Stimulated activated CD4-positive, alpha-beta T cell treated with anti-CD3 and anti-CD28 coated beads, Interleukin-1b, Interleukin-23, amount 100 ng/mL, for 4 hours (primary cell): ENCODE measurements around the gene BMAL1.
A peak's percentile ranks its signal among the peaks of the same experiment; 100 is the strongest.

Experiments used
- DNase-seq, 2 donors: peaks; one replicate each; pipeline ENCODE4 v3.0.0-alpha.2; 2020; ENCODE audit warnings: low read depth in 2 of 2

Gene BMAL1

DNA sequence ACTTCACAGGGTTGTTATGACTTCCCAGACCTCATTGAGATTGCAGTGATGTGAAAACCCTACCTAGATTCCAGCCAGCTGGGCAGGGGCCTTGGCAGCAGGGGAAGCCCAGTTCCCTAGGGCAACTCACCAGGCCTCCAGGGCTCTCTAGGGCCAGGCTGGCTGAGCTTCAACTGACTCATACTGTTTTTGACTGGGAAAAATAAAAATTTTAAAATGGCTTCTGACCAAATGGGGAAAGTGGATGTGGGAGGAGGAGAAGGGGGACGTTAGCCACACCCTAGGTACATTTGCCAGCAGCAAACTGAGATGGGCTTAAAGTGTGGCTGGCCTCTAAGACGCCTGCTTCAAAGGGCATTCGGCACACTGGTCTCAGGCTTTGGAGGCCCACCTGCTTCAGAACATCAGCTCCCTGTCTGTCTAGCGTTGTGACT lies 39.0 kb downstream of the BMAL1 start:
- DNase-seq, result no peak

DNA sequence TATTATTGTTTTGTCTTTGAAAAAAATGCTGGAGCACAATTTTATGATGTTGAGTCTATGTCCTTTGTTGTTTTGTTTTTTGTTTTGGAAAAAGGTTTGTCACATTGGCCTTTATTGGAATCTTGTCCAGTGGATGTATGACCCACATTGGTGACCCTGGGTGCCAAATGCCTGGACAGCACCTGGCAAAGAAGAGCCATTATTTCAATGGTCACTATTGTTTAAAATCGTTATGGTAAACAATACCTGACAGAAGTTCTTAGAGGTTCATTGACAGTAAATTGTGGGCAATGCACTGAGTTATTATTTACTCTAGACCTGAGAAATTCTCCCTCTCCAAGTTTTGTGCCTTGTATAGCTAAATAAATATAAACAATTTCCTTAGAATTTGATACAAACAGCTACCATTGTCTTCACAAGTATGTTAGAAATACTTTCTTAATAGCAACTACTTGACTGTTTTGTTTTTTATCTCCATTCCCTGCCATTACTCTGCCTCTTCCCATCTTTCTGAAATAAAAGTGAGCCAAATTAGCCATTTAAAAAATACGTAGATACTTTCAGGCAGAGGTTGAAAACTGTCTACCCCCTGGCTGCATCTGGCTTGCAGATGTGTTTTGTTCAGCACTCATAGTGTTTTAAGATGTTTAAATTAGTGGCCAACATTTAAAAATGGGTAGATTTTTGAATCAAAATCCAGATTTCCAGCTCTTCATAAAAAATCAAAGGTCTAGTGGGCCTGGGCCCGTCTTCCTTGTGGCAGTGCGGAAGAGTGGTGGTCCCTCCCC lies 39.9 kb downstream of the BMAL1 start:
- no peak for DNase-seq

DNA sequence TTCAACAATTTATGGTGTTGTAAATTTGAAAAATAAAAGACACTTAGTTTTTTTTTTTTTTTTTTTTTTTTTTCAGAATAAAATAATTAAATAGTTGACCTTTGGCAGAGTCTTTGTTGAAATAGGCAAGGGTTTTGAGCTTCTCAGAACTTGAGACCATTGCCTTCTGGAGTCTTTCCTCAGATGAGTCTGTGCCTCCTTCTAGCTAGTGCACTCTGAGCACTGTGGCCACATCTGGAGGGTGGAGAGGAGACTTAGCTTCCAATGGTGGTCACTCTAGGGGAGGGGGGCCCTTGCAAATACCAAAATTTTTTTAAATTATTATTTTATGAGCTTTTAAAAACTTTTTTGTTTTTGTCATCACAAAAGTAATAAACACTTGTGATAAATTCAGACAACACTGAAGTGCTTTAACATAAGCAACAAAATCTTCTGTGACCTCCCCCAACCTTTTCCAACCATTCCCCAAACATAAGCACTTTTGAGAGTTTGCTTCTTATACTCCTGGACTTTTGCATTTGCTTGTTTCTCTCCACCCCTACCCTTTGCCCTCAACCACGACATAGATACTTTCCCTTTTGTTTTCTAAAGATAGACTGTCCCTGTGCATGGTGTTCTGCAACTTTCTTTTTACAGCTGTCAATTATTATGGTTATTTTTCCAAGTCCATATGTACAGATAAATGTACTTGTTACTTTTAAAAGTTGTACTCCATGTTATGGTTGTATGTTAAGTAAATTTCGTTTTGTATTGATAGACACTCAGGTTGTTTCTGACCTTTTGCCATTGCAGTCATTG lies 41.1 kb downstream of the BMAL1 start:
- DNase-seq, result no peak

DNA sequence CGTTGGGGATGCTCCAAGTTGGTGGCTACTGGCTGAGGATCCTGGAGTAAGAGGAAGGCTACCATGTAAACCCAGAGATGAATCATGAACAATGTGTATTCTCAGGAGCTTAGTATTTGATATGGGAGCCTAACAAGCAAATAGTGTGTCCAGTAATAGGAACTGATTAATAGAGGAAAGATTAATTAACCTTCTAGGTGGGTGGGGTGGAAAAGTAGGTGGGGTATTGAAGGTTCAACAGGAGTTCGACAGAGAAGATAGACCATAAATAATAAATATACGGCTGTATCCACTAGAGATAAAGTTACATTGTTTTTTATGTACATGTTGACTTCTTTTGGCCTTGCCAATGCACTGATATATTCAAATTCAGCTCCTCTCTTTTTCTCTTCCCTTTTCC lies 43.1 kb downstream of the BMAL1 start:
- DNase-seq, result no peak

DNA sequence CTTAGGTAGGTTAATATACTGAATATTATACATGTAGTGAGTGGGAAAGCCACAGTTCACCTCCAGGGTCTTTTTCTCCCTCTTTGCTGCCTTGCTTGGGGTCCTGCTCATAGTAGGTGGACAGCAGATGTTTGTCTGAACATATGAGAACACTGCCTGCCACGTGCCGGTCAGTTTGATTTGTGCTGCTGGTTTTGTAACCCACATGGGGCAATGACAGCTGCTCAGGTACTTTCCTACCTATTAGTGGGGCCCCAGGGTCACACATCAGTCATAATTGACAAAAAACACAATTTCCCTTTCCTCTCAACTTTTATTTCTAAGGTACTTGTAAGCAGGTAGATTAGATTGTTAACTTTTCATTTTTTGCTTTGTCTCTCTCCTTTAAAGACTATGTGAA lies 43.8 kb downstream of the BMAL1 start:
- DNase-seq, result no peak

DNA sequence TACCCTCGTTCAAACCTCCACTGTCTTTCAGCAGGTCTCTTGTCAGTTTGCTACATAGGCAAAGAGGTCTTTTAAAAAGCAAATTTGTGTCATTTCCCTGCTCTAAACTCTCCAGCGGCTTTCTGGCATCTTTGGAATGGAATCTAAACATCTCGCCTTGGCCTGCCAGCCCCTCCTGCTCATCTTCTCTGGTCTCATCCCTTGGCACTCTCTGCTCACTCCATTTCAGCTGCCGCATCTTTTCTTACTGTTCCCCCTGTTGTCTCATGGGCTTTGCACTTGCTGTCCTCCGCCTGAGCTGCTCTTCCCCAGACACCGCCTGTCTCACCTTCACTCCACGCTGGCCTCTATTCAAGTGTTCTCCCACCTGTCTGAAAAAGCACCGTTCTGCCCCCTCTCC lies 46.6 kb downstream of the BMAL1 start:
- DNase-seq, result no peak

DNA sequence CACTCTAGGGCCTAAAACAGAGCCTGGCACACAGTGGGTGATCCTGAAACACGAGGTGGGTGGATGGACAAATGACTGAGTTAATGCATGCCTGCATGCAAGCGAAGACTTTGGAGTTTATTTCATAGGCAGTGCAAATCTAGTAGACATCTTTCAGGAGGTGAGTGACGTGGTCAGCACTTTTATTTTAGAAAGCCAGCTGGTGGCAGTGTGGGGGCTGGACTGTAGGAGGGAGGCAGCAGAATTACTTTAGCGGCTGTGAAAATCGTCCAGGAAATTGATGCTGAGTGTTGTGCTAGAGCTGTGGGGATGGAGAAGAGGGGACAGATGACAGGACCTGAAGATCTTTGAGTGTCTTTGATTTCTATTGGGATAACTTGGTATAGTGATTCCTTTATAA lies 47.1 kb downstream of the BMAL1 start:
- DNase-seq, result no peak

DNA sequence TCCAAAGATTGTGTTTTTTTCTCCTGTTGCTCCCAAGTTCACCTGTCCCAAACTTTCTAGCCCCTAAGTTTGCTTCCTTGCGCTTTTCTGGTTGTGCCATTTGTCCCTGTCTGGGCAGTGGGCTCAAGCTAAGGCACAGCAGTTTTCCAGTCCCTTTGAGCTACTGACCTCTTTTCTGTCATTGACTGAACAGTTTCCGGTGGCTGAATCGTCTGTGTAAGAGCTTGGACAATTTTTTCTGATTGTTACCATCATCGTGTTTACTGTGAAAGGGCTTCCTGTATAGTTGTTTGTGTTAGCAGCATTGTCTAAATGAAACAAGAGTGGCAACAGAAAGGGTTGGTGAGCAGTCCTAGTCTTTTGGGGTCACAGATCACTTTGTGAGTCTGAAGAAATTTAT lies 49.8 kb downstream of the BMAL1 start:
- no peak for DNase-seq

DNA sequence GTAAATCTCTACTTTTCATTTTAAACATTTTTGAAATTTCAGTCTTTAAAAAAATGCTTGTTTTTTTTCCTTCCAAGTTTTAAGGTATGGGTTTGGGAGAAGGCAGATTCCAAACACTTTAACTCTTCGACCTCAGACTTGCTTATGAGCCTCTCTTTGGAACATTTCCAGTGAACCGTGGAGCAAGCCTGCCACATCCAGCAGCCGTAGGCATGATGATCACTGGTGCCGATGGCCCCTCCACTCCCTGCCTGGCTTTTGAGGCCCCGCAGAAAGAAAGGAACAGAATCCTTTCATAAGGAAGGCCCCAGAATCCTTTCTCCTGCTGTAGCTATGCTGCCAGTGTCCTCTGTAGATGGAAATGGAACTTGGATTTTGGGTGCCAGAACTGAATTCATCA lies 50.7 kb downstream of the BMAL1 start:
- no peak for DNase-seq

DNA sequence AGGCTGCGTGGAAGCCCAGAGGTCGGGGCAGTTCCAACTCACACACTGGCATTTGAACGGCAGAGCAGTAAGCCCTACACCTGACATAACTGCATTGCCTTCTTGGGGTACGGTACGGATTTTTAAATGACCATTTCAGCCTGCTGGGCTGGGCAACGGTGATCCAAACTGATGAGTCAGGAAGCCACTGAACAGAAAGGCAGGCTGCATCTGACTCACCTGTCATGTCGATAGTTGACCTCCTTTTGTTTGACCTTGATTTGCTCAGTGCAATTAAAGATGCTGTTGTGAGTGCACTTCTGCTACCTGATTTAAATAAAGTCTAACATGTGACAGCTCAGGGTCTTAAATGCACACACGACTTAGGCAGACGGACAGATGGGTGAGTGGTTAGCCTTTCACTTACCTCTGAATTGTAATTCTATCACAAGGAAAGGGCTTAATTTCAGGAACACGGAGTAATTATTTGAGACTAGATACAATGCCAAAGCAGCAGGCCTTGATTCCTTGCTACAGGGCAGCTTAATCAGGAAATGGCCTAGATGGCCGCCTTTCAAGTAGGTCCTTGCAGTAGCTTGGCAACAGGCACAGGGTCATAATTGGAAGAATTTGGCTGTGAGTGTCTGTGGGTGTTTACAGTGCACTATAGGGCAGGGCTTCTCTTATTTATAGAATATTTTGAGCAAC lies 52.2 kb downstream of the BMAL1 start:
- no peak for DNase-seq

DNA sequence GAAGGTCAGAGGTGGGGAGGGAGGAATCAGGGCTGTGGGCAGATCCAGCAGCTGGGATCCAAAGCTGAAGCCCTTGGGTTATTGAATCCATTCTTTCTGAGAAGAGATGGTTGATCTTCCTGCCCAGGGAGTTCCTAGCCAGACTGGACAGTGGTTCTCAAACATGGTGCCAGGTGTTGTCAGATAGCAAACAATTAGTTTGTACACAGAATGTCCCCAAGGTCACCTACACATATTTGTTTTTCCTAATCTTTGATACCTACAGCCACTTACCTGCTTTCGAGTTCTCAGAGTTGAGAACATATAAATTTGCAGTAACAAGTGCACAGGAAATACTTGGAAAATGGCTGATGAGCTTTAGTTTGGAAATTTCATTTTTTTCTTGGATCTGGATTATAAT lies 54.5 kb downstream of the BMAL1 start:
- DNase-seq, result no peak

DNA sequence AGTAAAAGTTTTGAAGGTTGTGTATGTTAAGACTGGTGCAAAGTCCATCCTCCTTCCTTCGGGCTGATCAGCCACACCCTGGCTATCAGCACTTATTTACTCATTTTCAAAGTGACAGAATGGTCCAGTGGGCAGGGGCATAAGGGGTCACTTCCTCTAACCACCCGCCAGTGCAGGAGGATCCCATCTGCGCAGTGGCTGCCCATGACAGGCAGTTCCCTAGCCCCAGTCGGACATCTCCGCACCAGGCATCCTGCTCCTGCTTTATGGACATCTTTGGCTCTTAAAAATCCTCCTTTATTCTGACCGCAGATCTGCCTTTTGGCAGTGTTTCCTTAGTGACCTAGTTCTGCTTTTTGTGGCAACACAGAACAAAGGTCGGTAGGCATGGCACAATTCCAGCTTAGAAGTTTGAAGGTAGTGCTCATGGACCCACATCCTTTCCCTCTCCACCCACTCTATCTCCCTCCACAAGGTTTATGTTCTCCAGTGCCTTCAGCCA lies 55.9 kb downstream of the BMAL1 start:
- DNase-seq, result no peak

DNA sequence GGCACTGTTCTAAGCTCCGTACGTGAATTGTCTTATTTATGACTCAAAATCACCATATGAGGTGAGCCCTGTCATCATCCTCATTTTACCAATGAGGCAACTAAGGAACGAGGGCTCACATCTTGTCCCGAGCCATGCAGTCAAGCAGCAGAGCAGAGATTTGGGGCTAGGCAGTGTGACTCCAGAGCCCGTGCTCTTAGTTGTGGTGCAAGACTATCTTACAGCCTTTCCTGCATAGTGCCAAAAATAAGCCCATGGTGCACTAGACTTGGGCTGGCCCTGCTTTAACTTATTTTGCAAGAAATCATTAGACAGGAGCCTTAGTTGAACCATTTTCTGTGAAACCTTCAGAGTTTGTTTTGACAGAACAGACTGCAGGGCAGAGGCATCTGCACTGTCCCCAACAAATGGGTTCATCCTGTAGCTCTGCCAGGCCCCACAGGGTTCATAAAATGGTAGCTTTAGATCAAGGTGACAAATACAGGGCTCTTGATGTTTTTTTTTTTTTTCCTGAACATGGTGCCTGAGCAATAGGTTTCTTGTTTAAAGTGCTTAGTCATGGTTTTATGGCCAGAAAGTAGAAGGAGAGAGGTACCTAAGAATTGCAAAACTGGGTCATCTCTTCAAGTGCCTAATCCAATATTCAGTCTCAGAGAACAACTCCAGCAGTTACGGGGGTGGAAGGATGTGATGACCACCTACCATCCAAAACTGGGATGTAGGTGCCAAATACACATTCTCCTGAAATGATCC lies 56.6 kb downstream of the BMAL1 start:
- no peak for DNase-seq

DNA sequence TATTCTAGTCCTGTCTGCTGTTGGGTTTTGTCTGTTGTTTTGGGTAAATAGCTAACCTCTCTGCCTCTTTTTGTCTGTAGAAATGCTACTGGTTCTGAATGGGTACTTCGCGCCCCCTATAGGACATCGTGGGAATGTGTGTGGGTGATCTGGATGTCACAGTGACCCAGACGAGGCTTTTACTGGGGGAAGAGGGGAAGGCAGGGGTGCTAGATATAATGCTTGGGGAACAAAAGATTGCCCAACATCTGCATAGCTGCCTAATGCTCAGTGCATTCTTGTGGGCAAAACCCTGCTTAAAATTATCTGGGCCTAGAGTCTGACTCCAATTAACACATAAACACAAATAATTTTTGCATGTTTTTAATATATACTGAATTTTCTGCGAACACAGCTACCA lies 57.7 kb downstream of the BMAL1 start:
- peak; percentile 54 to 56 for DNase-seq

DNA sequence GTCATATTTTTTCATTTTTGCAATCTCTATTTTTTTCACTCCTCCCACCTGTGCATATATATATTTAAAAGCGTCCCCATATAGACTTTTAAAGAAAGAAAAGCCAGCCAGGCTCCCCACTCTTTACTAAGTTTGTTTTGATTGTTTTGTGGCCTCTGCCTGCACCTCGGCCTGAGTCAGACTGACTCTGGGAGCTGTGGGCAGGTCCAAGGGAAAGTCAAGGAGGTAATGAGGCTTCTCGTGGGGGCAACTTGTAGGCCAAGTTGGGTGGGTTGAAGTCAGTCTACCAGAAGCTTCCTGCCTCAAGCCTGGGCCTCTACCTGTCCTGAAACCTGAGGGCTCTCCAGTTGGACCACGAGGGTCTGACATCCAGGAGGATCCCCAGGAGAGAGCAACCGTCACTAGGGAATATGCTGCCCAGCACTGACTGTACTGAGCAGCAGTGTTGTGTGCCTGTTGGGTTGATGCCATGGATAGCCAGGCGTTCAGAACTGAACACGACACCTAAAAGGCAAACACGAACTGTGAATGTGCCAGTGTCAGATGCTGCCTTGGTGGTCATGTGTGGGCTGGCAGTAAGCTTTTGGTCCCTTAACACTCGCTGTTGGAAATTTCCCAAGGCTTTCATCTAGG lies 58.8 kb downstream of the BMAL1 start:
- DNase-seq, result no peak

DNA sequence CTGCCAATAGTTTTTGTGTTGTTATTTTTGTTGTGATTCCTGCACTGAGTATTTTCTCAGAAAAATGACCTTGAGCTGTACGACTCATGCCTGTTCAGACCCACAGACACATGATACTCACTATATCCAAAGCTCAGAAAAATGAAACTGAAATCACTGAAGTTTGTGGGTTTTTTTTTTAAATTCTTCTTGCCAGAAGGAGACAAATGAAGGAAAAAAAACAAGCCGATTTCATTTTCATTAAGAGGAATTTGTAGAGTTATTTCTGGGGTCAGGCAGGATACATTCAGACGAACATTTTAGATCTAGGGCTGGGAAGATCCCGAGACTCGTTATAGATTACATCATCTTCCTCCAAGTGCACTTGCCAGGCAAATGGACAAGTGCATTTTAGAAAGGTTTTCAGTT lies 60.4 kb downstream of the BMAL1 start:
- DNase-seq, result no peak

DNA sequence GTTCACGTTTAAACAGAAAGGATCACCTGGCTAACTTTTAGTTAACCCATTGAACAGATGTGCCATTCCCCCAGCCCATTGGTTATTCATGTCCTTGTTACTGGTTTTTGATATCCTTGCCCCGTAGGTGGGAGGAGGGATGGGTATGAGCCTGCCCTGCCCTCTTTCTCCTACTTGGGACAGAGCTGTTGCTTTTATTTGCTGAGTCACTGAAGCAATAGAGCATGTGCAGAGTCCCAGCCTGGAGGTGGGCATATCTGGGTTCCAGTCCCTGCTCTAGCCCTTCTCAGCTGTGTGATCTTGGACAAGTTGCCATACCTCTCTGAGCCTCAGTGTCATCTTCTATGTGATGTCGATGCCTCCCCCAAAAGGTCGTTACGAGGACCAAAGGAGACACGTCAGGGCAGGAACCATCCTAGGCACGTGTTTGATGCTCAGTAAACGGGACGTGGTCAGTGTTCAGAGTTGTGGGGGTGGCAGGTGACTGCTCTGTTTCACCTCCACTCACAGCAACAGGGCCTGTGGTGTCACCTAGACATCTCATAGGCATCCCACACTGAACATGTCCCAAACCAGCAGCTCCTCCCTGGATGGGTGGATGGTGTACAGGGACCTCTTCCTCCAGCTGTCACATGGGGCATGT lies 61.0 kb downstream of the BMAL1 start:
- DNase-seq, result no peak

DNA sequence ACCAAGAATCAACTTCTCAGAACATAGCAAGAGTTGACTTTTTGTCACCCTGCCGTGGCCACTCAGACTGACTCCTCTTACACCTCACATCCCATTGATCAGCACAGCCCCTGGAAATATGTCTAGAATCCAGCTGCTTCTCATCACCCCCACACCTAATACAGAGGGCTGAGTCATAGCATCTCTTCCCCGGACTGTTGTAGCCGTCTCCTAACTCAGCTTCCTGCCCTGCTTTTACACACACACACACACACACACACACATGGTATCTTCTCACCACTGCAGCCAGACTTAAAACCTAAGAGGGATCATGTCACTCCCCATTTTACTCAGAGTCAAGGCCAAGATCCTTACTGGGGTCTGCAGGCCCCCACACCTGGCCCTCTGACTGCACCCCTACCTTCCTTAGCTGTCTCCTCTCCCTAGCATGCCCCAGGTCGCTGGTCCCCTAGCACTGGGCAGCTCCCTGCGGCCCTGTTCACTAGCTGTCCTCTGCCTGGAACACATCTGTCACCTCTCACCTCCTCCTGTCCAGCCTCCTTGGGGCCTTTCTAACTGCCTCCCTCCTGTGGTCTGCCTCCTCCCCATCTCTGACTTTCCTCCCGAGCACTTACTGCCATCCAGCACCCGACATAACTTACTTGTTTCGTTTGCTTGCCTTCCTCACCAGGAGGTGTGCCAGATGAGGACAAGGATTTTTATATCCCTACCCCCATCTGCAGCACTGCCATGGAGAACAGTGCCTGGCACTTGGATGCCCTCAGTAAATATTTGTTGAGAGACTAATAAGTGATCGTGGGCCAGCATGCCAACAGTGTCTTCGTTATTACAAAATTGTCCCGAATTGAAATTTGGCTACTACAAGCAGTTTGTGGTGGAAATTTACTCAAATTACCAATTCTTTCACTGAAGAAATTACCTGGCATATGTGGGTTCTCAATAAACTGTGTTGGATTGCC lies 61.9 kb downstream of the BMAL1 start:
- no peak for DNase-seq

DNA sequence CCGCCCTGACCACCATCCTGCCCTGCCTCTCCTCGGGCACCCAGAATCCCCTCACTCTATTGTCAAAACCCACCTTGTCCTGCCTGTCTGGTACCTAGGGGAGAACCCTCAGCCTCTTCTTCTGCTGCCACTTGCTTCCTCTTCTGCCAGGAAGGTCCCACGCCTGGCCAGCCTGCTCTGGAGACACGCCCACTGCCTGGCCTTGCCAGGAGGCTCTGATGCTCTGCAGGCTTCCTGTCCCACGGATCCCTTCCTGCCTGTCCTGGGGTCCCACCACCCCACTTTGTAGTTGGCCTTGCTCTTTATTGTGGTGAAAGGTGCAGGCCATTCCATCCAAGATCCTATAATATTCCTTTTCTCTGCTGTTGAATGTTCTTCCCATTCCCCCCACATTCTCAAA lies 63.4 kb downstream of the BMAL1 start:
- DNase-seq, result no peak

DNA sequence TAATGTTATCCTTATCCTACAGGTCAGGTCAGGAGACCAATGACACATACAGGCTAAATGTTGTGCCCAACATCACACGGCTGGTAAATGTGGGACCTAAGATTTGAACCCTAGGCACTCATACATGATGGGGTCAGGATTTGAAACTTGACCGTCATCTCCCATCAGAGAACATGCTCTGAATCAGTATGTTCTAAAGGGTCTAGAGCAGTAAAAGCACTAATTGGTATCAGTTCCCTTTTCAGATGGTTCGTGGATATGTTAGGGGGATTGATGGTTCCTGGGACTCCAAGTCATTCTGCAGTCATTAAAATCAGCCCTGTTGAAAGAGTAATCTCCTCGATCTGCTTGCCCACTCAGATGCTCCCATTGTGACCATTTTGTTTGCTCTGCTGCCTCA lies 65.5 kb downstream of the BMAL1 start:
- DNase-seq, result no peak
